ENCODE measurements around the gene PGM2L1.
"Not testable (repeated sequence)": the region's sequence is repeated elsewhere in the genome, so short reads cannot be mapped to it uniquely, and the experiment has no call there.

PGM2L1 gene

GRCh38 chr11:74425100-74425499 lies 26.9 kb upstream of the PGM2L1 start:
- Histone ChIP-seq H3K4me3 (ENCODE audit: low read depth in 1 of 2, low read length in 2 of 2) (no peak overlapping the region), H3K36me3 (ENCODE audit: insufficient read depth, low read length) (no peaks in the 10 kb centered on the region), H3K27ac (ENCODE audit: low read depth, low read length) (no peak overlapping the region), H3K9me3 (ENCODE audit: low read length) (no peaks in the 10 kb centered on the region), H3K9ac (ENCODE audit: low read length) (no peak overlapping the region), H3K4me1 (ENCODE audit: insufficient read depth, low read length) (no peaks in the 10 kb centered on the region), H3K27me3 (ENCODE audit: control insufficient read depth in 1 of 2, insufficient read depth in 2 of 2, low read length in 2 of 2) (no peaks in the 10 kb centered on the region)

DNA sequence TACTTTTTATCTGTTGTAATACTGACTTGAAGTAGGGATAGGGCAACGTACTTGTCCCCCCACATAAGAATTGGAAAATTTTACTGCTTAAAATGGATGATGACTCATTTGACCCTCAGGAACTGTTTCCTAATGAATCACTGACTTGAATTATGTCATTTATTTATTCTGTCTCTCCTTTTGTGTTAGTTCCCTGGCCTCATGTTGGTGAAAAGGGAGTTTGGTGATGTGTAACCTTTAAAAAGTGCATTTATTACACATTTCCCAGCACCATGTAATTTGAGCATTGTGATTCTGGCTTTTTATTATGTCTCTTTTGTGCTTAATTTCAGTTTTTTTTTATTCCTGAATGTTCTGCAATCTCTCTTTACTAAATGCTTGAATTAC lies 20.3 kb upstream of the PGM2L1 start:
- no peak overlapping the region for H3K4me3 ChIP-seq (ENCODE audit: low read depth in 1 of 2, low read length in 2 of 2)
- no peak overlapping the region for H3K9ac ChIP-seq (ENCODE audit: low read length)
- no peaks in the 10 kb centered on the region for H3K27me3 ChIP-seq (ENCODE audit: control insufficient read depth in 1 of 2, insufficient read depth in 2 of 2, low read length in 2 of 2)
- peaks cover 9% of the 10 kb centered on the region for H3K4me1 ChIP-seq (ENCODE audit: insufficient read depth, low read length)
- no peak overlapping the region for H3K27ac ChIP-seq (ENCODE audit: low read depth, low read length)
- no peaks in the 10 kb centered on the region for H3K36me3 ChIP-seq (ENCODE audit: insufficient read depth, low read length)
- no peaks in the 10 kb centered on the region for H3K9me3 ChIP-seq (ENCODE audit: low read length)

- no peak overlapping the region for H3K4me3 ChIP-seq (ENCODE audit: low read depth in 1 of 2, low read length in 2 of 2)
- H3K4me1 ChIP-seq (ENCODE audit: insufficient read depth, low read length): peaks cover 9% of the 10 kb centered on the region
- H3K9me3 ChIP-seq (ENCODE audit: low read length): no peaks in the 10 kb centered on the region
- no peaks in the 10 kb centered on the region for H3K36me3 ChIP-seq (ENCODE audit: insufficient read depth, low read length)
- H3K9ac ChIP-seq (ENCODE audit: low read length): no peak overlapping the region
- H3K27ac ChIP-seq (ENCODE audit: low read depth, low read length): no peak overlapping the region
- H3K27me3 ChIP-seq (ENCODE audit: control insufficient read depth in 1 of 2, insufficient read depth in 2 of 2, low read length in 2 of 2): no peaks in the 10 kb centered on the region
Measured at GRCh38 chr11:74417860-74418508, 19.8 kb upstream of the PGM2L1 start.

DNA sequence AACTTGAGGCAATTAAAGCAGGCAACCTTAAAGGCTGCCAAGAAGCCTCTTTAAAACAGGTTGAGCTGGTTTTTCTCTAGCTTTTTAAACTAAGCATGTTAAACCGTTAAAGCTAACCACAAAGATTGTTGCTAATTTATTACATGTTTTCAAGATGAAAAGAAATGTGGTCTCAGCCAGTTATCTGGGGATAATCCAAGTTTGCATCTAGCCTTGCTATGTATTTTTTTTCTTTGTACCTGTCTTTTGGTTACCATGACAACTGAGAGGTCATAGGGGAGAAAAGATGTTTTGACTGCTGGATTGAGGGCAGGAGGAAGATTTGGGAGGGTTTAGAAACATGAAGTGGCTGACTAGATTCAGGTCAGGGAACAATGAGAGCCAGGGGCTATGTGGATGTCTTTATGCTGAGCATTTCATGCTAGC lies 19.2 kb upstream of the PGM2L1 start:
- peaks cover 9% of the 10 kb centered on the region for H3K4me1 ChIP-seq (ENCODE audit: insufficient read depth, low read length)
- no peak overlapping the region for H3K27ac ChIP-seq (ENCODE audit: low read depth, low read length)
- H3K9ac ChIP-seq (ENCODE audit: low read length): no peak overlapping the region
- no peak overlapping the region for H3K4me3 ChIP-seq (ENCODE audit: low read depth in 1 of 2, low read length in 2 of 2)
- no peaks in the 10 kb centered on the region for H3K9me3 ChIP-seq (ENCODE audit: low read length)
- H3K27me3 ChIP-seq (ENCODE audit: control insufficient read depth in 1 of 2, insufficient read depth in 2 of 2, low read length in 2 of 2): no peaks in the 10 kb centered on the region
- H3K36me3 ChIP-seq (ENCODE audit: insufficient read depth, low read length): no peaks in the 10 kb centered on the region

DNA sequence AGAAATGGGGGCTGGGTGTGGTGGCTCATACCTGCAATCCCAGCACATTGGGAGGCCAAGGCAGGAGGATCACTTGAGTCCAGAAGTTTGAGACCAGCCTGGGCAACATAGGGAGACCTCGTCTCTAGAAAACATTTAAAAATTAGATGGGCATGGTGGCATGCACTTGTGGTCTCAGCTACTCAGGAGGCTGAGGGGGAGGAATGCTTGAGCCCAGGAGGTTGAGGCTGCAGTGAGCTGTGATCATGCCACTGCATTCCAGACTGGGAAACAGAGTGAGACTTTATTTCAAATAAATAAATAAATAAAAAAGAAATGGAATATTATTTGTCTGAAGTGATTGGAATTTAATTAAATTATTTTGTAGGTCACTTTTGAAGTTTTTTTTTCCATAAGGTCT lies 18.7 kb upstream of the PGM2L1 start:
- H3K27me3 ChIP-seq (ENCODE audit: control insufficient read depth in 1 of 2, insufficient read depth in 2 of 2, low read length in 2 of 2); H3K4me3 ChIP-seq (ENCODE audit: low read depth in 1 of 2, low read length in 2 of 2); H3K36me3 ChIP-seq (ENCODE audit: insufficient read depth, low read length); H3K4me1 ChIP-seq (ENCODE audit: insufficient read depth, low read length); H3K9me3 ChIP-seq (ENCODE audit: low read length); H3K9ac ChIP-seq (ENCODE audit: low read length); H3K27ac ChIP-seq (ENCODE audit: low read depth, low read length): not testable (repeated sequence)

DNA sequence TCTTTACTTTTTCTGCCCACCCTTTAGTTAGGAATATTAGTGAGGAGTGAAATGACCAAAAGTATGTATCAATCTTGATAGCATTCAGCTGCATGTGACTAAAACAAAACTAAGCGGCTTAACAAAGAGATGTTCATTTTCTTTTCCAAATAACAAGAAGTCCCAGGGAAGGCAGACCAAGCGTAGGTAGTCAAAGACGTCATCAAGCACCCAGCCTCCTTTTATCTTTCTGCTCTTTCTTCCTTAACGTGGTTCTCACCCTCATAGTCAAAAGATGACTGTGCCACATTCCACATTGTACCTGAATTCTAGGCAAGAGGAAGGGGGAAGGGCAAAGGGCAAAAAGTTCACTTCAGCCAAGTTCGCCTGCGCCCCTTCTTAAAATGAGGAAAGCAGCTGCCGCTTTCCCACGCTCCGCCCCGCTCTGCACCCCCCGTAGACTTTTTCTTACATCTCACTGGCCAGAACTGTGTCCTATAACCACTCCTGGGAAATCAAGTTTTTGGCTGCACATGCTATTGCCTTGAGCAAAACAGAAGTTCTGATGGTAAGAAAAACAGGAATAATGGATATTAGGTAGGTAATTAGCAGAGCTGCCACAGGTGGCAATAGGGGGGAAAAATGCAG lies 14.6 kb upstream of the PGM2L1 start:
- Histone ChIP-seq H3K4me1 (ENCODE audit: insufficient read depth, low read length) (peaks cover 6% of the 10 kb centered on the region), H3K4me3 (ENCODE audit: low read depth in 1 of 2, low read length in 2 of 2) (no peak overlapping the region), H3K9me3 (ENCODE audit: low read length) (no peaks in the 10 kb centered on the region), H3K27ac (ENCODE audit: low read depth, low read length) (no peak overlapping the region), H3K27me3 (ENCODE audit: control insufficient read depth in 1 of 2, insufficient read depth in 2 of 2, low read length in 2 of 2) (no peaks in the 10 kb centered on the region), H3K9ac (ENCODE audit: low read length) (no peak overlapping the region), H3K36me3 (ENCODE audit: insufficient read depth, low read length) (no peaks in the 10 kb centered on the region)

- H3K27me3 ChIP-seq (ENCODE audit: control insufficient read depth in 1 of 2, insufficient read depth in 2 of 2, low read length in 2 of 2): no peaks in the 10 kb centered on the region
- peaks cover under 1% of the 10 kb centered on the region for H3K4me1 ChIP-seq (ENCODE audit: insufficient read depth, low read length)
- no peaks in the 10 kb centered on the region for H3K36me3 ChIP-seq (ENCODE audit: insufficient read depth, low read length)
- H3K27ac ChIP-seq (ENCODE audit: low read depth, low read length): no peak overlapping the region
- no peaks in the 10 kb centered on the region for H3K9me3 ChIP-seq (ENCODE audit: low read length)
- no peak overlapping the region for H3K9ac ChIP-seq (ENCODE audit: low read length)
- H3K4me3 ChIP-seq (ENCODE audit: low read depth in 1 of 2, low read length in 2 of 2): no peak overlapping the region
Measured at GRCh38 chr11:74412321-74412720, 14.1 kb upstream of the PGM2L1 start.

- H3K27ac ChIP-seq (ENCODE audit: low read depth, low read length): no peak overlapping the region
- H3K9ac ChIP-seq (ENCODE audit: low read length): no peak overlapping the region
- H3K4me3 ChIP-seq (ENCODE audit: low read depth in 1 of 2, low read length in 2 of 2): no peak overlapping the region
- no peaks in the 10 kb centered on the region for H3K4me1 ChIP-seq (ENCODE audit: insufficient read depth, low read length)
- no peaks in the 10 kb centered on the region for H3K9me3 ChIP-seq (ENCODE audit: low read length)
- no peaks in the 10 kb centered on the region for H3K36me3 ChIP-seq (ENCODE audit: insufficient read depth, low read length)
- H3K27me3 ChIP-seq (ENCODE audit: control insufficient read depth in 1 of 2, insufficient read depth in 2 of 2, low read length in 2 of 2): no peaks in the 10 kb centered on the region
Measured at GRCh38 chr11:74409633-74410032, 11.4 kb upstream of the PGM2L1 start.

DNA sequence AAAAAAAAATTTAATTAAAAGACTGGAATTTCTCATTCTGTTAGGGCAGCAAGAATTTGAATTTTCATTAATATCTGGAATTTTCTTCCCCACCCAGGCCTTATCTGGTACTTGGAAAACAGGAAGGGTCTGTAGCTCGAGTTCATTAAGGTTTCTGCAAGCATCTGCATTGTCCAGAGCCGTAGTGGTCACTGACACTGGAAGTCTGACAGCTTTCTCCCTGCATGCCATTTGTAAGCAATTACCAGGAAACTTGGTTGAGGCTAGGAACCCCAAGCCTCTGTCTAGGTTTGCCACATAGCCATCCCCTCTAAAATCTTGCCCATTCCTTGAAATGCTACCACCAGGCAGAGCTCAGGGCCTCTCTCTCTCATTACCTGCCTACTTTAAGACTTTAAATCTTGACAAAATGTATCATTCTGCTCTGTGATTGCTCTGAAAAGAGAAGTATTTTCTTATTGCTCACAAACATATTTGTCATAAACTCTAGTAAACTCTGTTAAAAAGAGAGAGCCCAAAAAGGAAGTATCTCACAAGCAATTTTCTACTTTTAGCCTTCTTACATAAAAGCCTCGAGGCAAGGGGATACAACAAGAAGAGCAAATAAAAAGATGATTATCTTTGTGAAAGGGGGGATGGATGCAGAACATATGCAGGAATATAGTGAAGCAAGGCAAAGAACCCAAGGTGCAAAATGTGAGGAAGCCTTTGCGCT lies 5.5 kb upstream of the PGM2L1 start:
- Histone ChIP-seq H3K36me3 (ENCODE audit: insufficient read depth, low read length) (no peaks in the 10 kb centered on the region), H3K9me3 (ENCODE audit: low read length) (no peaks in the 10 kb centered on the region), H3K27ac (ENCODE audit: low read depth, low read length) (no peak overlapping the region), H3K27me3 (ENCODE audit: control insufficient read depth in 1 of 2, insufficient read depth in 2 of 2, low read length in 2 of 2) (no peaks in the 10 kb centered on the region), H3K9ac (ENCODE audit: low read length) (no peak overlapping the region), H3K4me1 (ENCODE audit: insufficient read depth, low read length) (no peaks in the 10 kb centered on the region), H3K4me3 (ENCODE audit: low read depth in 1 of 2, low read length in 2 of 2) (no peak overlapping the region)

DNA sequence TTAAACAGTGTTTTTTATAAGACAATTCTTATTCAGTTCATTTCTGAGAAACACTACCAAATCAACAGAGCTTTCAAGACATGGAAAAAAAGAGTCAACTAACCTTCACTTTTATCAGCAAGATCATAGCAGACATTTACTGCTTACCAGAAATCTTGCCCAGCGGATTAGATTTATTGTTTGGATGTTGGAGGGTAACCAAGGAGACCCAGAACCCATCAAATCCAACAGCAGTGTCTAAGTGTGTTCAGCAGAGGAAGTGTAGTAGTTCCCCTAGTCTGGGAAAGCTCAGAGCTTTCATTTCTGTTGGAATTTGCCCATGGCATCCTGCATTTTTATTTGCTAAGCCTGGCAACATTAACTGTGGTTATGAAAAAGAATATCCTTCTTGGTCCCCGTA lies 2.4 kb upstream of the PGM2L1 start:
- Histone ChIP-seq H3K27ac (ENCODE audit: low read depth, low read length) (no peak overlapping the region), H3K4me1 (ENCODE audit: insufficient read depth, low read length) (no peaks in the 10 kb centered on the region), H3K27me3 (ENCODE audit: control insufficient read depth in 1 of 2, insufficient read depth in 2 of 2, low read length in 2 of 2) (no peaks in the 10 kb centered on the region), H3K9ac (ENCODE audit: low read length) (no peak overlapping the region), H3K4me3 (ENCODE audit: low read depth in 1 of 2, low read length in 2 of 2) (no peak overlapping the region), H3K9me3 (ENCODE audit: low read length) (no peaks in the 10 kb centered on the region), H3K36me3 (ENCODE audit: insufficient read depth, low read length) (no peaks in the 10 kb centered on the region)

DNA sequence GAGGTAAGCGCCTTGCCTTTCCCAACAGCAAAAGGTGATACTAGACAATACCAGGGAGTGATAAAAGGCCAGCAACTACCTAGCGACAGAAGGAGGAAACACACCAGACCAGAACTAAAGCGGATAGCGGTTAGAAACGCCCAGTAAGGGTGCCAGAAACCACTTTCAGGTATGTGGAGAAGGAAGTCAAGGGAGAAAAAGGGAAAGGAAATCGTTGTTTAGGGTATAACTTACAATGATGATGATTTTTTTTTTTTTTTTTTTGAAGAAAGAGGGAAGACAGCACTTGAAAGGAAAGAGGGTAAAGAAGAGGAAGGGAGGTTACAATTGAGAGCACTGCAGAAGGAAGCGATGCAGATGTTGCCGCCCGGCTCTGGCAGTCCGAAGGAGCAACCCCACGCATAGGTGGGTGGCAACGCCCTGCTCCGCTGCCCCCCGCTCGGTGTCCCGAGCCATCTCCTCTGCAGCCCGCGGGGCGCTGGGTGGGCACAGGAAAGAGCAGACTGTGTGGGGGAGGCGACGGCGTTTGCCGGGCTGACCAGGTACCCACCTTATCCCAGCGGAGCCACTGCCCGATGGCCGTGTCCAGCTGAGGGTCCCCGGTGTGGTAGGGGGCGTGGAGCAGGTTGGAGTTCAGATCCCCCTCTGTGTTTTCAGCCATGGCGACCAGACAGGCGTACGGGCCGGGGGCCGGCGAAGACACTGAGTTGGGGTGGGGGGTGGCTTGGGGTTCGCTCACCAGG lies 561 bp downstream of the PGM2L1 start:
- peak overlapping the region; percentile 84 for H3K27ac ChIP-seq (ENCODE audit: low read depth, low read length)

More for the DNA sequence above, 561 bp downstream of the PGM2L1 start:
- no peaks in the 10 kb centered on the region for H3K4me1 ChIP-seq (ENCODE audit: insufficient read depth, low read length)
- peak overlapping the region; percentile 72 to 75 for H3K4me3 ChIP-seq (ENCODE audit: low read depth in 1 of 2, low read length in 2 of 2)
- no peaks in the 10 kb centered on the region for H3K9me3 ChIP-seq (ENCODE audit: low read length)
- H3K9ac ChIP-seq (ENCODE audit: low read length): peak overlapping the region; percentile 53
- no peaks in the 10 kb centered on the region for H3K27me3 ChIP-seq (ENCODE audit: control insufficient read depth in 1 of 2, insufficient read depth in 2 of 2, low read length in 2 of 2)
- H3K36me3 ChIP-seq (ENCODE audit: insufficient read depth, low read length): no peaks in the 10 kb centered on the region
